Ishikawa (cell line): ENCODE measurements around the gene TRIM62.

Source experiments
- EGR1 ChIP-seq: IDR thresholded peaks from 2 replicates; pipeline ENCODE4 v1.6.1; 2012
- MAX ChIP-seq: IDR thresholded peaks from 2 replicates; pipeline ENCODE4 v1.6.1; 2012
- RAD21 ChIP-seq: IDR thresholded peaks from 2 replicates; pipeline ENCODE4 v1.6.1; 2012; ENCODE audit warnings: low read depth
- TEAD4 ChIP-seq: IDR thresholded peaks from 2 replicates; pipeline ENCODE4 v1.6.1; 2012

DNA sequence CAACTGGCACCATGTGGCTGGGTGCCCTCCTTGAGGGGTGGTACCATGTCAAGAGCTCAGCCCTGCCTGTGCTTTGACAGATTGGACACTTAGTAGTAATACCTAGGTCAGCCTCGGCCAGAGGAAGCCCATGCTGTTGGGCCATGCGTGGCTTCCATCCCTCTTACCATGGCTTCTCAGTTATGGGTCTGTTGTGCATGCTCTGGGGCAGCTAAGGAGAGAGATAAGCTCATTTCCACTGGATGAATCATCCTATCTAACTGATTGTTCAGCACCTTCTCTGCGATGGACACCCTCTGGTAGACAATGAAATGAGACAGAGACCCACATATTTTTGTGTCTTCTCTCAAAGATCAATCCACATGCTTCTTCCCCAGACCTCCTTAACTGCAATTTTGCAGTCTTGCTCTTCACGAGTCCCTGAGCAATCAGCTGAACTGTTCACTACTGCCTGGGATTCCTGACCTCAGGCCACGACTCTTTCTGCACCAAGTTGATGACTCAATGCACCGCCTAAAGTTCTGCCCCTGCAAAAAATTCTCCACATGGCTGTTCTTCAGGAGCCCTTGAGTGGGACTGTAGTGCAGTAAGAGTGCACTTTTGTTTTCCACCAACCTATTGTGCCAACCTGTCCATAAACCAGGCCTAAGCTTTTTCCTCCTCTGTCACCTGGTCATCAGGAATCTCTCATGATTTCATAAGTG lies 6.9 kb upstream of the TRIM62 start:
- TF ChIP-seq EGR1 (no peak), RAD21 (no peak), TEAD4 (no peak), MAX (no peak)
